GM23338 (cell line): ENCODE results near the gene KLC3. TPM values are rescaled to one million over a fixed set of nuclear protein-coding genes. Genes with fewer than 3 reads are reported as not detected.

Experiments used
- ATAC-seq: fragments of 200-7000 bp; cut with Tn5 transposase; 3 replicates; pipeline ENCODE4 v1.9.1; 2020
- DNase-seq: peaks from one replicate; pipeline ENCODE4 v3.0.0-alpha.2; 2015; ENCODE audit warnings: low spot score
- H2AFZ ChIP-seq: fragments of 200-600 bp; sonication (generic); 2 replicates; pipeline ENCODE4 v1.8.0; 2016; ENCODE audit warnings: antibody characterized with exemption, mild to moderate bottlenecking, moderate library complexity
- H3F3A ChIP-seq: fragments of 200-600 bp; sonication (generic); replicated peaks from 2 replicates; pipeline ENCODE4 v1.8.0; 2017; ENCODE audit warnings: antibody characterized with exemption, mixed run types, low read depth
- H3K27ac ChIP-seq: fragments of 200-600 bp; sonication (generic); 2 replicates; pipeline ENCODE4 v1.6.1; 2016; ENCODE audit warnings: low read depth
- H3K27me3 ChIP-seq: fragments of 200-600 bp; sonication (generic); 2 replicates; pipeline ENCODE4 v1.8.0; 2016; ENCODE audit warnings: mild to moderate bottlenecking, mixed run types, moderate library complexity; ENCODE audit not compliant: insufficient read depth
- H3K36me3 ChIP-seq: fragments of 200-600 bp; sonication (generic); 2 replicates; pipeline ENCODE4 v1.8.0; 2016; ENCODE audit warnings: mild to moderate bottlenecking; ENCODE audit not compliant: insufficient read depth
- H3K4me1 ChIP-seq: fragments of 200-600 bp; sonication (generic); 2 replicates; pipeline ENCODE4 v1.8.0; 2016; ENCODE audit warnings: mild to moderate bottlenecking, moderate library complexity; ENCODE audit not compliant: insufficient read depth
- H3K4me2 ChIP-seq: fragments of 200-600 bp; sonication (generic); 2 replicates; pipeline ENCODE4 v1.7.1; 2017; ENCODE audit warnings: mixed run types
- H3K4me3 ChIP-seq: fragments of 200-600 bp; sonication (generic); 2 replicates; pipeline ENCODE4 v1.6.1; 2016; ENCODE audit warnings: mixed run types
- H3K79me2 ChIP-seq: fragments of 200-600 bp; sonication (generic); replicated peaks from 2 replicates; pipeline ENCODE4 v1.8.0; 2017; ENCODE audit warnings: mild to moderate bottlenecking; ENCODE audit not compliant: insufficient read depth
- H3K9me2 ChIP-seq: fragments of 200-600 bp; sonication (generic); 2 replicates; pipeline ENCODE4 v1.8.0; 2017; ENCODE audit not compliant: insufficient read depth
- H4K20me1 ChIP-seq: fragments of 200-600 bp; sonication (generic); replicated peaks from 2 replicates; pipeline ENCODE4 v1.8.0; 2017; ENCODE audit warnings: mild to moderate bottlenecking; ENCODE audit not compliant: insufficient read depth
- H3K27ac Mint-ChIP-seq: 2 replicates; pipeline ENCODE4 v1.8.0; 2020; ENCODE audit warnings: inconsistent platforms, mild to moderate bottlenecking, moderate library complexity, mixed read lengths
- H3K27me3 Mint-ChIP-seq: 3 replicates; pipeline ENCODE4 v1.8.0; 2022; ENCODE audit warnings: low read depth, mild to moderate bottlenecking, moderate library complexity, mixed read lengths, inconsistent platforms; ENCODE audit not compliant: insufficient read depth, poor library complexity
- H3K36me3 Mint-ChIP-seq: 3 replicates; pipeline ENCODE4 v1.8.0; 2021; ENCODE audit warnings: low read depth, mild to moderate bottlenecking, inconsistent platforms, moderate library complexity, mixed read lengths
- H3K4me1 Mint-ChIP-seq: 3 replicates; pipeline ENCODE4 v1.8.0; 2020; ENCODE audit warnings: mild to moderate bottlenecking, inconsistent platforms, mixed read lengths
- H3K4me3 Mint-ChIP-seq: 3 replicates; pipeline ENCODE4 v1.8.0; 2021; ENCODE audit warnings: moderate library complexity, mild to moderate bottlenecking, inconsistent platforms, mixed read lengths
- H3K9me3 Mint-ChIP-seq: 3 replicates; pipeline ENCODE4 v1.8.0; 2020; ENCODE audit warnings: moderate library complexity, mild to moderate bottlenecking, inconsistent platforms, mixed read lengths
- CREB1 ChIP-seq: fragments of 250-450 bp; sonication (Bioruptor Pico); IDR thresholded peaks from 2 replicates; pipeline ENCODE4 v1.5.0; 2020; ENCODE audit warnings: low read depth, mild to moderate bottlenecking, moderate library complexity
- EZH2 ChIP-seq: fragments of 200-600 bp; sonication (generic); IDR thresholded peaks from one replicate; pipeline ENCODE4 v1.8.0; 2017; ENCODE audit warnings: antibody characterized with exemption, mild to moderate bottlenecking, low read depth; ENCODE audit not compliant: unreplicated experiment
- EZH2phosphoT487 ChIP-seq: fragments of 200-600 bp; sonication (generic); IDR thresholded peaks from one replicate; pipeline ENCODE4 v1.8.1; 2018; ENCODE audit warnings: antibody characterized with exemption; ENCODE audit not compliant: unreplicated experiment
- JUNB ChIP-seq: IDR thresholded peaks from one replicate; pipeline ENCODE4 v1.6.1; 2016; ENCODE audit warnings: antibody characterized with exemption; ENCODE audit not compliant: unreplicated experiment
- NANOG ChIP-seq: IDR thresholded peaks from 2 replicates; pipeline ENCODE4 v1.6.1; 2016; ENCODE audit warnings: antibody characterized with exemption, borderline replicate concordance
- POLR2AphosphoS5 ChIP-seq: IDR thresholded peaks from 2 replicates; pipeline ENCODE4 v1.6.1; 2016; ENCODE audit warnings: antibody characterized with exemption, low read depth
- REST ChIP-seq: IDR thresholded peaks from one replicate; pipeline ENCODE4 v1.6.1; 2018; ENCODE audit warnings: antibody characterized with exemption; ENCODE audit not compliant: unreplicated experiment
- STAT1 ChIP-seq: IDR thresholded peaks from one replicate; pipeline ENCODE4 v1.6.1; 2016; ENCODE audit warnings: antibody characterized with exemption; ENCODE audit not compliant: unreplicated experiment
- ZNF114 ChIP-seq: fragments of 250-450 bp; sonication (Bioruptor Pico); IDR thresholded peaks from 2 replicates; pipeline ENCODE4 v1.5.0; 2020; ENCODE audit warnings: mild to moderate bottlenecking, moderate library complexity
- ZNF331 ChIP-seq: fragments of 250-450 bp; sonication (Bioruptor Pico); IDR thresholded peaks from 2 replicates; pipeline ENCODE4 v1.5.0; 2020; ENCODE audit warnings: low read depth, mild to moderate bottlenecking, moderate library complexity
- polyA plus RNA-seq: library from polyadenylated mRNA; unstranded; fragments of >200 nt; fragmentation: Nextera tagmentation; extraction: Ambion mirVana; gene quantifications from 2 replicates; pipeline ENCODE4 v1.2.1, GENCODE V29; 2016
- total RNA-seq: library from RNA; depleted of rRNA; stranded (reverse); fragments of >200 nt; shearing (Covaris generic); gene quantifications from 2 replicates; pipeline ENCODE4 v1.2.3, GENCODE V29; 2014
- TF ChIP-seq, protein P1 (sequence below), 2 experiments: fragments of 200-600 bp in 1 of 2; sonication (generic) in 1 of 2; conservative IDR thresholded peaks; 2 replicates each; pipeline versions ENCODE4 v1.5.1 to v1.6.1; 2016 to 2017; ENCODE audit warnings: antibody characterized with exemption in 2 of 2, low read depth in 2 of 2, mild to moderate bottlenecking in 2 of 2, moderate library complexity in 1 of 2
- TF ChIP-seq, protein P2 (sequence below): IDR thresholded peaks from 2 replicates; pipeline ENCODE4 v1.6.1; 2016; ENCODE audit warnings: antibody characterized with exemption

The KLC3 gene
- total and polyA plus RNA-seq, 2 experiments from 2014 or later: 3.1 to 6.4 TPM

DNA sequence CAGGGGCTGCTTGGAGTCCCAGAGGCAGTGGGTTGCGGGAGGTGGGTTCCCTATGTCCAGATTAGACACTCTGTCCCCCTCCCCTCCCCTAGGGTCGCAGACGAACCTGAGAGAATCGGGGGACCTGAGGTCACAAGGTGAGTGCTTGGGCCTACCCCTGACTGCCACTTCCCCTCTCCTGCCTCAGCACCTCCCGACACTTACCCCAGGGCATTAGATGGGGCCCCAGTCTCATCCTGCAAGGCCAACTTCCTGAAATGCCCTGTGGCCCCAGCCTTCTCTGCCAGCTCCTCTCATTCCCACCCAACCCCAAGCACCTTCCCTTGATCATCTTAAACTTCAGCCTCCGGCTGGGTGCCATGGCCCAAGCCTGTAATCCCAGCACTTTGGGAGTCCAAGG, 40.8 kb upstream of the KLC3 start (continued):
- TF ChIP-seq CREB1 (CRISPR knock-in tag) (no peak), ZNF331 (CRISPR knock-in tag) (no peak), NANOG (no peak), ZNF114 (CRISPR knock-in tag) (no peak), STAT1 (no peak), EZH2phosphoT487 (no peak), REST (no peak), JUNB (no peak), EZH2 (no peak)
- TF ChIP-seq, protein P1, sequence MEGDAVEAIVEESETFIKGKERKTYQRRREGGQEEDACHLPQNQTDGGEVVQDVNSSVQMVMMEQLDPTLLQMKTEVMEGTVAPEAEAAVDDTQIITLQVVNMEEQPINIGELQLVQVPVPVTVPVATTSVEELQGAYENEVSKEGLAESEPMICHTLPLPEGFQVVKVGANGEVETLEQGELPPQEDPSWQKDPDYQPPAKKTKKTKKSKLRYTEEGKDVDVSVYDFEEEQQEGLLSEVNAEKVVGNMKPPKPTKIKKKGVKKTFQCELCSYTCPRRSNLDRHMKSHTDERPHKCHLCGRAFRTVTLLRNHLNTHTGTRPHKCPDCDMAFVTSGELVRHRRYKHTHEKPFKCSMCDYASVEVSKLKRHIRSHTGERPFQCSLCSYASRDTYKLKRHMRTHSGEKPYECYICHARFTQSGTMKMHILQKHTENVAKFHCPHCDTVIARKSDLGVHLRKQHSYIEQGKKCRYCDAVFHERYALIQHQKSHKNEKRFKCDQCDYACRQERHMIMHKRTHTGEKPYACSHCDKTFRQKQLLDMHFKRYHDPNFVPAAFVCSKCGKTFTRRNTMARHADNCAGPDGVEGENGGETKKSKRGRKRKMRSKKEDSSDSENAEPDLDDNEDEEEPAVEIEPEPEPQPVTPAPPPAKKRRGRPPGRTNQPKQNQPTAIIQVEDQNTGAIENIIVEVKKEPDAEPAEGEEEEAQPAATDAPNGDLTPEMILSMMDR (conservative IDR thresholded peaks at IDR 0.05; ENCODE audit: low read depth in 2 of 2): no peak
- TF ChIP-seq, protein P2, sequence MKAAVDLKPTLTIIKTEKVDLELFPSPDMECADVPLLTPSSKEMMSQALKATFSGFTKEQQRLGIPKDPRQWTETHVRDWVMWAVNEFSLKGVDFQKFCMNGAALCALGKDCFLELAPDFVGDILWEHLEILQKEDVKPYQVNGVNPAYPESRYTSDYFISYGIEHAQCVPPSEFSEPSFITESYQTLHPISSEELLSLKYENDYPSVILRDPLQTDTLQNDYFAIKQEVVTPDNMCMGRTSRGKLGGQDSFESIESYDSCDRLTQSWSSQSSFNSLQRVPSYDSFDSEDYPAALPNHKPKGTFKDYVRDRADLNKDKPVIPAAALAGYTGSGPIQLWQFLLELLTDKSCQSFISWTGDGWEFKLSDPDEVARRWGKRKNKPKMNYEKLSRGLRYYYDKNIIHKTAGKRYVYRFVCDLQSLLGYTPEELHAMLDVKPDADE: no peak

GRCh38 chr19:45302416-45302815, 38.1 kb upstream of the KLC3 start:
- peaks cover 13% of the 10 kb centered on the region for H3K27me3 Mint-ChIP-seq
- peaks cover 9% of the 10 kb centered on the region for H3K36me3 Mint-ChIP-seq
- Histone ChIP-seq H2AFZ (no peak overlapping the region), H3K4me3 (no peak overlapping the region), H3K4me1 (no peaks in the 10 kb centered on the region), H3K27me3 (peaks cover 23% of the 10 kb centered on the region), H3K36me3 (no peaks in the 10 kb centered on the region), H3F3A (no peaks in the 10 kb centered on the region), H3K79me2 (no peaks in the 10 kb centered on the region), H3K4me2 (no peak overlapping the region), H4K20me1 (no peaks in the 10 kb centered on the region), H3K27ac (no peak overlapping the region), H3K9me2 (no peaks in the 10 kb centered on the region)
- no peak for DNase-seq
- TF ChIP-seq, protein P2: no peak
- no peak for TF ChIP-seq EZH2
- no peak for TF ChIP-seq CREB1 (CRISPR knock-in tag)
- no peak for TF ChIP-seq NANOG
- TF ChIP-seq ZNF114 (CRISPR knock-in tag): no peak
- no peak for TF ChIP-seq POLR2AphosphoS5
- TF ChIP-seq, protein P1 (conservative IDR thresholded peaks at IDR 0.05; ENCODE audit: low read depth in 2 of 2): no peak
- no peak for TF ChIP-seq EZH2phosphoT487
- peaks cover 2% of the 10 kb centered on the region; the same call in 2 of the 3 replicates for H3K4me1 Mint-ChIP-seq
- H3K27ac Mint-ChIP-seq: no peak overlapping the region
- no peak for ATAC-seq
- H3K4me3 Mint-ChIP-seq: no peak overlapping the region
- peaks cover 4% of the 10 kb centered on the region; the same call in 1 of the 3 replicates for H3K9me3 Mint-ChIP-seq
